SJSA1 (cell line): ENCODE results near the gene CLUH. TPM values are rescaled to one million over a fixed set of nuclear protein-coding genes. Genes with fewer than 3 reads are reported as not detected.

ENCODE experiments used
- DNase-seq, 2 experiments: peaks; one replicate each; pipeline ENCODE4 v3.0.0-alpha.2; 2015 to 2020; ENCODE audit warnings: low spot score in 2 of 2, low read depth in 1 of 2
- H3K27ac ChIP-seq: fragments of 250-450 bp; sonication (Bioruptor Pico); 2 replicates; pipeline ENCODE4 v1.5.1; 2020; ENCODE audit warnings: mild to moderate bottlenecking, moderate library complexity
- H3K27me3 ChIP-seq: fragments of 250-450 bp; sonication (Bioruptor Pico); replicated peaks from 2 replicates; pipeline ENCODE4 v1.5.1; 2020; ENCODE audit warnings: mild to moderate bottlenecking, moderate library complexity
- H3K36me3 ChIP-seq: fragments of 250-450 bp; sonication (Bioruptor Pico); 2 replicates; pipeline ENCODE4 v1.5.1; 2020; ENCODE audit warnings: mild to moderate bottlenecking
- H3K4me1 ChIP-seq: fragments of 250-450 bp; sonication (Bioruptor Pico); replicated peaks from 2 replicates; pipeline ENCODE4 v1.6.1; 2021; ENCODE audit warnings: mild to moderate bottlenecking
- H3K4me3 ChIP-seq: fragments of 250-450 bp; sonication (Bioruptor Pico); 2 replicates; pipeline ENCODE4 v1.5.1; 2020; ENCODE audit warnings: mild to moderate bottlenecking
- H3K9me3 ChIP-seq: fragments of 250-450 bp; sonication (Bioruptor Pico); replicated peaks from 2 replicates; pipeline ENCODE4 v1.5.1; 2020; ENCODE audit warnings: mild to moderate bottlenecking
- total RNA-seq: library from RNA; depleted of rRNA; stranded (reverse); fragments of >200 nt; shearing (Covaris generic); gene quantifications from 2 replicates; pipeline ENCODE4 v1.2.3, GENCODE V29; 2014

CLUH gene
- total RNA-seq, 1 experiment from 2014 or later = 27.3 TPM

GRCh38 chr17:2691965-2692780 lies 19.4 kb downstream of the CLUH start:
- Histone ChIP-seq H3K27ac (no peak overlapping the region), H3K4me3 (no peak overlapping the region), H3K4me1 (no peaks in the 10 kb centered on the region; the same call in 1 of the 2 replicates), H3K36me3 (peaks cover 61% of the 10 kb centered on the region), H3K27me3 (no peaks in the 10 kb centered on the region), H3K9me3 (no peaks in the 10 kb centered on the region)
- peak in 1 of 2 experiments; percentile 41 for DNase-seq

GRCh38 chr17:2691069-2691871 lies 20.3 kb downstream of the CLUH start:
- peaks cover 56% of the 10 kb centered on the region for H3K36me3 ChIP-seq
- H3K4me1 ChIP-seq = no peaks in the 10 kb centered on the region; the same call in 1 of the 2 replicates
- H3K27ac ChIP-seq = no peak overlapping the region
- H3K27me3 ChIP-seq = no peaks in the 10 kb centered on the region
- H3K4me3 ChIP-seq = no peak overlapping the region
- peak in 1 of 2 experiments; percentile 38 for DNase-seq
- H3K9me3 ChIP-seq = no peaks in the 10 kb centered on the region

GRCh38 chr17:2690165-2691068 lies 21.1 kb downstream of the CLUH start:
- H3K27me3 ChIP-seq = no peaks in the 10 kb centered on the region
- H3K4me1 ChIP-seq = no peaks in the 10 kb centered on the region; the same call in 1 of the 2 replicates
- peaks cover 50% of the 10 kb centered on the region for H3K36me3 ChIP-seq
- no peaks in the 10 kb centered on the region for H3K9me3 ChIP-seq
- no peak overlapping the region for H3K27ac ChIP-seq
- no peak overlapping the region for H3K4me3 ChIP-seq
- no peak for DNase-seq

- Histone ChIP-seq H3K4me3 (no peak overlapping the region), H3K4me1 (no peaks in the 10 kb centered on the region; the same call in 1 of the 2 replicates), H3K27me3 (no peaks in the 10 kb centered on the region), H3K36me3 (peaks cover 47% of the 10 kb centered on the region), H3K9me3 (no peaks in the 10 kb centered on the region), H3K27ac (no peak overlapping the region)
- no peak for DNase-seq
Measured at GRCh38 chr17:2689411-2690164, 22.0 kb downstream of the CLUH start.

- no peaks in the 10 kb centered on the region; the same call in 1 of the 2 replicates for H3K4me1 ChIP-seq
- H3K9me3 ChIP-seq = no peaks in the 10 kb centered on the region
- H3K4me3 ChIP-seq = no peak overlapping the region
- H3K27ac ChIP-seq = no peak overlapping the region
- H3K27me3 ChIP-seq = no peaks in the 10 kb centered on the region
- no peak for DNase-seq
- peaks cover 51% of the 10 kb centered on the region for H3K36me3 ChIP-seq
Measured at GRCh38 chr17:2688351-2689342, 22.9 kb downstream of the CLUH start.

GRCh38 chr17:2687074-2687418 lies 24.5 kb downstream of the CLUH start:
- Histone ChIP-seq H3K4me3 (no peak overlapping the region), H3K27ac (no peak overlapping the region), H3K27me3 (no peaks in the 10 kb centered on the region), H3K36me3 (peaks cover 55% of the 10 kb centered on the region), H3K4me1 (no peaks in the 10 kb centered on the region; the same call in 1 of the 2 replicates), H3K9me3 (no peaks in the 10 kb centered on the region)
- DNase-seq = no peak

- Histone ChIP-seq H3K4me1 (no peaks in the 10 kb centered on the region; the same call in 1 of the 2 replicates), H3K27ac (no peak overlapping the region), H3K4me3 (no peak overlapping the region), H3K27me3 (no peaks in the 10 kb centered on the region), H3K9me3 (no peaks in the 10 kb centered on the region), H3K36me3 (peaks cover 58% of the 10 kb centered on the region)
- DNase-seq = no peak
Measured at GRCh38 chr17:2685696-2686095, 25.9 kb downstream of the CLUH start.

GRCh38 chr17:2684549-2684948 lies 27.0 kb downstream of the CLUH start:
- no peak overlapping the region for H3K4me3 ChIP-seq
- H3K27me3 ChIP-seq = no peaks in the 10 kb centered on the region

GRCh38 chr17:2683912-2684311 lies 27.7 kb downstream of the CLUH start:
- DNase-seq = no peak
- H3K4me1 ChIP-seq = no peaks in the 10 kb centered on the region; the same call in 1 of the 2 replicates
- peaks cover 62% of the 10 kb centered on the region for H3K36me3 ChIP-seq
- H3K27me3 ChIP-seq = no peaks in the 10 kb centered on the region
- no peak overlapping the region for H3K4me3 ChIP-seq
- H3K9me3 ChIP-seq = no peaks in the 10 kb centered on the region
- no peak overlapping the region for H3K27ac ChIP-seq

More at GRCh38 chr17:2684549-2684948, 27.0 kb downstream of the CLUH start:
- no peaks in the 10 kb centered on the region; the same call in 1 of the 2 replicates for H3K4me1 ChIP-seq
- DNase-seq = no peak
- no peaks in the 10 kb centered on the region for H3K9me3 ChIP-seq
- peaks cover 62% of the 10 kb centered on the region for H3K36me3 ChIP-seq
- no peak overlapping the region for H3K27ac ChIP-seq

- DNase-seq = no peak
- H3K9me3 ChIP-seq = no peaks in the 10 kb centered on the region
- no peak overlapping the region for H3K27ac ChIP-seq
- no peaks in the 10 kb centered on the region for H3K27me3 ChIP-seq
- H3K4me3 ChIP-seq = no peak overlapping the region
- H3K4me1 ChIP-seq = no peaks in the 10 kb centered on the region; the same call in 1 of the 2 replicates
- peaks cover 72% of the 10 kb centered on the region for H3K36me3 ChIP-seq
Measured at GRCh38 chr17:2682176-2682938, 29.2 kb downstream of the CLUH start.

GRCh38 chr17:2681650-2682049 lies 29.9 kb downstream of the CLUH start:
- Histone ChIP-seq H3K27ac (no peak overlapping the region), H3K36me3 (peaks cover 77% of the 10 kb centered on the region), H3K4me3 (no peak overlapping the region), H3K4me1 (no peaks in the 10 kb centered on the region; the same call in 1 of the 2 replicates), H3K9me3 (no peaks in the 10 kb centered on the region), H3K27me3 (no peaks in the 10 kb centered on the region)
- DNase-seq = no peak
